Testis (tissue), 2 donors: ENCODE measurements around the gene ATG7.

ENCODE experiments used
- CTCF ChIP-seq, 3 experiments: fragments of 450-650 bp in 2 of 3; fragments of 200-600 bp in 1 of 3; sonication (generic) in 1 of 3; IDR thresholded peaks; one replicate each; pipeline ENCODE4 v1.5.1; 2016 to 2019; ENCODE audit warnings: antibody characterized with exemption in 3 of 3, mild to moderate bottlenecking in 2 of 3, moderate library complexity in 1 of 3
- POLR2A ChIP-seq: fragments of 450-650 bp; IDR thresholded peaks from one replicate; pipeline ENCODE4 v1.6.1; 2017; ENCODE audit warnings: antibody characterized with exemption, mild to moderate bottlenecking, moderate library complexity

- TF ChIP-seq CTCF (IDR thresholded peaks at IDR 0.05) (no peak), POLR2A (no peak)
Observed at GRCh38 chr3:11592445-11593298, 320.5 kb downstream of the ATG7 start.
